ENCODE results near the gene ERICH3. TPM values are rescaled to one million over a fixed set of nuclear protein-coding genes. Genes with fewer than 3 reads are reported as not detected.

The ERICH3 gene
- total and polyA plus RNA-seq, 4 donors, result 3.0 to 20.7 (median 11.2) TPM

DNA sequence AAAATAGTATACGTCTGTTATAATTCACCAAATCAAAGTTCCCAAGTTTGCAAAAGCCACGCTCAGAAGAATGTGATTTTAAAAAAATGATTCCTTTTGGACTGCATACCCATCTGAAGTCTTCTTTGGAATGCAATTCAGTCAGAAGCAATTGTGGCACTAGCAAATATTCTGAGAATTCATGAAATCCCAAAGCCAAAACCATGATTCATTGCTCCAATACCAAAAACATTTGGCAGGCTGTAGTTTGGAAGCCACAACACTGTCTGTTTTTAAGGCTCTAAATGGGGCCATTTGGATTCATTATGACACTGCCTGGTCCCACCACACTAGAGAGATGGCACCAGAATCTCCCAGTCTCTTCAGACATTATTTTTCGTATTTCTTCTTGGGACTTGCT, 139.4 kb downstream of the ERICH3 start:
- Histone ChIP-seq H3K4me1 (ENCODE audit: control insufficient read depth in 5 of 5, insufficient read depth in 5 of 5, low read length in 5 of 5) (peaks cover 0 to 6% (median 0%) of the 10 kb centered on the region in 5 donors), H3K36me3 (ENCODE audit: control insufficient read depth in 4 of 4, insufficient read depth in 4 of 4, low read length in 4 of 4) (no peaks in the 10 kb centered on the region), H3K9ac (ENCODE audit: insufficient read depth in 1 of 2, low read length in 2 of 2) (no peak overlapping the region), H3K9me3 (ENCODE audit: control insufficient read depth in 4 of 4, insufficient read depth in 3 of 4, low read length in 3 of 4) (no peaks in the 10 kb centered on the region), H3K27ac (ENCODE audit: low read depth in 1 of 2, low read length in 1 of 2) (no peak overlapping the region), H3K4me3 (no peak overlapping the region), H3K27me3 (ENCODE audit: control insufficient read depth in 3 of 3, insufficient read depth in 3 of 3, low read length in 2 of 3) (no peaks in the 10 kb centered on the region)
- 82 to 84% methylated on average over 3 of the region's 3 CpGs for WGBS, 2 donors
- ATAC-seq (ENCODE audit: insufficient read depth, low FRiP score) (no peak), DNase-seq (no peak)
- TF ChIP-seq, protein P1, sequence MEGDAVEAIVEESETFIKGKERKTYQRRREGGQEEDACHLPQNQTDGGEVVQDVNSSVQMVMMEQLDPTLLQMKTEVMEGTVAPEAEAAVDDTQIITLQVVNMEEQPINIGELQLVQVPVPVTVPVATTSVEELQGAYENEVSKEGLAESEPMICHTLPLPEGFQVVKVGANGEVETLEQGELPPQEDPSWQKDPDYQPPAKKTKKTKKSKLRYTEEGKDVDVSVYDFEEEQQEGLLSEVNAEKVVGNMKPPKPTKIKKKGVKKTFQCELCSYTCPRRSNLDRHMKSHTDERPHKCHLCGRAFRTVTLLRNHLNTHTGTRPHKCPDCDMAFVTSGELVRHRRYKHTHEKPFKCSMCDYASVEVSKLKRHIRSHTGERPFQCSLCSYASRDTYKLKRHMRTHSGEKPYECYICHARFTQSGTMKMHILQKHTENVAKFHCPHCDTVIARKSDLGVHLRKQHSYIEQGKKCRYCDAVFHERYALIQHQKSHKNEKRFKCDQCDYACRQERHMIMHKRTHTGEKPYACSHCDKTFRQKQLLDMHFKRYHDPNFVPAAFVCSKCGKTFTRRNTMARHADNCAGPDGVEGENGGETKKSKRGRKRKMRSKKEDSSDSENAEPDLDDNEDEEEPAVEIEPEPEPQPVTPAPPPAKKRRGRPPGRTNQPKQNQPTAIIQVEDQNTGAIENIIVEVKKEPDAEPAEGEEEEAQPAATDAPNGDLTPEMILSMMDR (IDR thresholded peaks at IDR 0.05; ENCODE audit: control extremely low read depth, extremely low read depth), result no peak

DNA sequence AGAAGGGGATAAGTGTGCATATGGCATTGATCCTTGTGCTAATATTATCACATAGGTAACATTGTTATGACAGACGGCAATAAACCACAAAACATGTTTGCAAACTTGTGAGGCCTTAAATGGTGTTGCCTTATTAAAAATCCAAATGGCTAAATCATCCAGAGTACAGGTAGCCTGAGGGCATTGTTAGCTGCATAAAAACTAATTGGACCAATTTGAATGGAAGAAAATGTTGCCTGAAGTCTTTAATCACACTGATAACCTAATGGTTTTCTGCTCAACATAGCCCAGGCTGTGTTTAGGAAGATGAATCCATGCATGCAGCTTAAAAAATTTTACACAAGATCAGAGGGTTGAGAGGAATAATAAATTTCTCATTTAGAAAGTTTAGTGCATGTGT, 141.8 kb downstream of the ERICH3 start:
- Histone ChIP-seq H3K9ac (ENCODE audit: insufficient read depth in 1 of 2, low read length in 2 of 2) (no peak overlapping the region), H3K27ac (ENCODE audit: low read depth in 1 of 2, low read length in 1 of 2) (no peak overlapping the region), H3K9me3 (ENCODE audit: control insufficient read depth in 4 of 4, insufficient read depth in 3 of 4, low read length in 3 of 4) (no peaks in the 10 kb centered on the region), H3K27me3 (ENCODE audit: control insufficient read depth in 3 of 3, insufficient read depth in 3 of 3, low read length in 2 of 3) (no peaks in the 10 kb centered on the region), H3K4me3 (no peak overlapping the region), H3K4me1 (ENCODE audit: control insufficient read depth in 5 of 5, insufficient read depth in 5 of 5, low read length in 5 of 5) (peaks cover 0 to 6% (median 0%) of the 10 kb centered on the region in 5 donors), H3K36me3 (ENCODE audit: control insufficient read depth in 4 of 4, insufficient read depth in 4 of 4, low read length in 4 of 4) (no peaks in the 10 kb centered on the region)
- DNase-seq (no peak), ATAC-seq (ENCODE audit: insufficient read depth, low FRiP score) (no peak)
- TF ChIP-seq, protein P1 (IDR thresholded peaks at IDR 0.05; ENCODE audit: control extremely low read depth, extremely low read depth), result no peak
- WGBS, 2 donors, result 78 to 95% methylated on average over 1 of the region's 1 CpG

DNA sequence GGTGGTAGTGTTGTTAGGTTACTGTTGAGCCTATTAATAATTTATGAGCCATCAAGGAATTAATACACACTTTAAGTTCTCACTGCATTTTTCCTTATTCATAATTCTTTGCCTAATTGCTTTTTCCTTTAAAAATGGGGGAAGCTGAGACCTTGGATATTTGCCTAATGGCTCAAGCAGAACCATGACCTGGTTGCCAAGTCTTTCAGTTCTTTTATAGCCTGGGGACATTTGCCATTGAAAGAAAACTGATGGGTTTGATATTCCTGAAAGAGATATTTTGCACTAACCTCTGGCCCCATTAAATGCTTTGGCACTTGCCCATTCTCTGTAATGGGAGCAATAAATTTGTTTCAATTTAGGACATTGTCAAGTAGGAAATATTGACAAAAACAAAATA, 142.7 kb downstream of the ERICH3 start:
- no peak for ATAC-seq (ENCODE audit: insufficient read depth, low FRiP score)
- H3K27me3 ChIP-seq (ENCODE audit: control insufficient read depth in 3 of 3, insufficient read depth in 3 of 3, low read length in 2 of 3), result no peaks in the 10 kb centered on the region
- peaks cover 0 to 6% (median 0%) of the 10 kb centered on the region in 5 donors for H3K4me1 ChIP-seq (ENCODE audit: control insufficient read depth in 5 of 5, insufficient read depth in 5 of 5, low read length in 5 of 5)
- no peak overlapping the region for H3K9ac ChIP-seq (ENCODE audit: insufficient read depth in 1 of 2, low read length in 2 of 2)
- H3K36me3 ChIP-seq (ENCODE audit: control insufficient read depth in 4 of 4, insufficient read depth in 4 of 4, low read length in 4 of 4), result no peaks in the 10 kb centered on the region
- H3K4me3 ChIP-seq, result no peak overlapping the region
- no peaks in the 10 kb centered on the region for H3K9me3 ChIP-seq (ENCODE audit: control insufficient read depth in 4 of 4, insufficient read depth in 3 of 4, low read length in 3 of 4)
- TF ChIP-seq, protein P1 (IDR thresholded peaks at IDR 0.05; ENCODE audit: control extremely low read depth, extremely low read depth), result no peak
- DNase-seq, result no peak
- H3K27ac ChIP-seq (ENCODE audit: low read depth in 1 of 2, low read length in 1 of 2), result no peak overlapping the region

DNA sequence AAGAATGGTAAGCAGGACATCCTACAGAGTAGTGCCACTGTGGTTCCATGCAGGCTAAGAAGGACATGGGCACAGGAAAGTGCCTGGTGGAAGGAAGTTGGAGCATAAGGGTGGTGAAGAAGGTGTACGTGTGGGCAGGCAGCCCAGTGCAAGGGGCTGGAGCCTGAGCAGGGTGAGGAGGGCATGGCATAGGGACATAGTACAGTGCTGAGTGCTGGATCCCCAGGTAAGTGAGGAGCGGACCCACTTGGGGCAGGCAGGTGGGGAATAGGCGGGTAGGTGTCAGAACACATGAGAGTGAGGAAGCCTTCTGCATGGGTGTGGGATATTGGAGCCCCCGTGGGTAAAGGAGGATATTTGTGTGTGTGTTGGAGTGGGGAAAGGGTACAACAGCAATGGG, 145.5 kb downstream of the ERICH3 start:
- TF ChIP-seq, protein P1 (IDR thresholded peaks at IDR 0.05; ENCODE audit: control extremely low read depth, extremely low read depth), result no peak
- no peaks in the 10 kb centered on the region for H3K27me3 ChIP-seq (ENCODE audit: control insufficient read depth in 3 of 3, insufficient read depth in 3 of 3, low read length in 2 of 3)
- DNase-seq (no peak), ATAC-seq (ENCODE audit: insufficient read depth, low FRiP score) (no peak)
- 77 to 85% methylated on average over 4 of the region's 4 CpGs for WGBS, 2 donors
- H3K9ac ChIP-seq (ENCODE audit: insufficient read depth in 1 of 2, low read length in 2 of 2), result no peak overlapping the region
- no peaks in the 10 kb centered on the region for H3K9me3 ChIP-seq (ENCODE audit: control insufficient read depth in 4 of 4, insufficient read depth in 3 of 4, low read length in 3 of 4)
- H3K36me3 ChIP-seq (ENCODE audit: control insufficient read depth in 4 of 4, insufficient read depth in 4 of 4, low read length in 4 of 4), result peaks cover 0 to 3% (median 0%) of the 10 kb centered on the region in 4 donors
- no peak overlapping the region for H3K27ac ChIP-seq (ENCODE audit: low read depth in 1 of 2, low read length in 1 of 2)
- no peaks in the 10 kb centered on the region for H3K4me1 ChIP-seq (ENCODE audit: control insufficient read depth in 5 of 5, insufficient read depth in 5 of 5, low read length in 5 of 5)
- no peak overlapping the region for H3K4me3 ChIP-seq
